HL-60 (cell line): ENCODE results near the gene C5orf52.

Experiments used
- DNase-seq, 2 experiments: peaks; one replicate each; pipeline ENCODE4 v3.0.0-alpha.2; 2010 to 2020; ENCODE audit warnings: low read depth in 1 of 2, low spot score in 1 of 2
- H3K27ac ChIP-seq: fragments of 250-450 bp; sonication (Bioruptor Pico); replicated peaks from 2 replicates; pipeline ENCODE4 v1.5.1; 2020; ENCODE audit warnings: mild to moderate bottlenecking, moderate library complexity
- H3K27me3 ChIP-seq: fragments of 250-450 bp; sonication (Bioruptor Pico); 2 replicates; pipeline ENCODE4 v1.5.1; 2021; ENCODE audit warnings: mild to moderate bottlenecking, moderate library complexity; ENCODE audit not compliant: insufficient read depth, poor library complexity, severe bottlenecking
- H3K4me3 ChIP-seq: replicated peaks from 2 replicates; pipeline ENCODE4 v1.5.1; 2011; ENCODE audit warnings: mild to moderate bottlenecking, control low read depth, low read length; ENCODE audit not compliant: insufficient read depth
- CTCF ChIP-seq: IDR thresholded peaks from one replicate; pipeline ENCODE4 v1.5.1; 2011; ENCODE audit warnings: low read length, control low read depth, inconsistent platforms; ENCODE audit not compliant: insufficient read depth
- GABPA ChIP-seq: IDR thresholded peaks from 2 replicates; pipeline ENCODE4 v1.6.1; 2012; ENCODE audit warnings: low read depth
- POLR2AphosphoS5 ChIP-seq: IDR thresholded peaks from 2 replicates; pipeline ENCODE4 v1.6.1; 2012; ENCODE audit warnings: low read depth
- REST ChIP-seq: IDR thresholded peaks from 2 replicates; pipeline ENCODE4 v1.6.1; 2012; ENCODE audit warnings: low read depth; ENCODE audit not compliant: insufficient replicate concordance
- SPI1 ChIP-seq: IDR thresholded peaks from 2 replicates; pipeline ENCODE4 v1.6.1; 2012; ENCODE audit warnings: low read depth, mild to moderate bottlenecking, borderline replicate concordance

Gene C5orf52

GRCh38 chr5:157679801-157680200 lies 8.5 kb downstream of the C5orf52 start:
- no peak for DNase-seq
- no peak for TF ChIP-seq REST
- no peak for TF ChIP-seq POLR2AphosphoS5
- no peak for TF ChIP-seq SPI1
- TF ChIP-seq GABPA: no peak
- TF ChIP-seq CTCF: no peak
- H3K27me3 ChIP-seq: no peaks in the 10 kb centered on the region
- H3K4me3 ChIP-seq: no peak overlapping the region
- H3K27ac ChIP-seq: no peak overlapping the region

GRCh38 chr5:157680239-157680638 lies 8.9 kb downstream of the C5orf52 start:
- H3K27me3 ChIP-seq: no peaks in the 10 kb centered on the region
- no peak for TF ChIP-seq SPI1
- TF ChIP-seq REST: no peak
- TF ChIP-seq POLR2AphosphoS5: no peak
- TF ChIP-seq GABPA: no peak

GRCh38 chr5:157681048-157681447 lies 9.7 kb downstream of the C5orf52 start:
- no peak for DNase-seq
- H3K4me3 ChIP-seq: no peak overlapping the region
- H3K27ac ChIP-seq: no peak overlapping the region
- no peak for TF ChIP-seq GABPA
- TF ChIP-seq SPI1: no peak
- TF ChIP-seq POLR2AphosphoS5: no peak
- TF ChIP-seq REST: no peak
- TF ChIP-seq CTCF: no peak
- H3K27me3 ChIP-seq: no peaks in the 10 kb centered on the region

More at GRCh38 chr5:157680239-157680638, 8.9 kb downstream of the C5orf52 start:
- H3K27ac ChIP-seq: no peak overlapping the region
- H3K4me3 ChIP-seq: no peak overlapping the region
- DNase-seq: no peak

GRCh38 chr5:157682257-157682656 lies 10.9 kb downstream of the C5orf52 start:
- H3K27me3 ChIP-seq: no peaks in the 10 kb centered on the region
- no peak overlapping the region for H3K27ac ChIP-seq
- H3K4me3 ChIP-seq: no peak overlapping the region
- TF ChIP-seq REST: no peak
- no peak for TF ChIP-seq GABPA
- no peak for TF ChIP-seq CTCF
- no peak for TF ChIP-seq POLR2AphosphoS5
- TF ChIP-seq SPI1: no peak
- DNase-seq: no peak
